GM12878 (cell line): ENCODE data around the gene PCDHB1. TPM values are rescaled to one million over a fixed set of nuclear protein-coding genes. Genes with fewer than 3 reads are reported as not detected.

Experiments
- ATAC-seq: fragments of 200-7000 bp; cut with Tn5 transposase; 3 replicates; pipeline ENCODE4 v1.9.1; 2020; ENCODE audit warnings: mild to moderate bottlenecking, moderate library complexity
- BruUV-seq: library from RNA; stranded (reverse); fragments of 400-500 nt; replicated peaks from 2 replicates; lab custom pipeline; 2021; lab: Mats Ljungman, UMichigan
- CTCF ChIA-PET: fragments of 300-600 bp; sonication (Branson Sonifier 250); formaldehyde crosslinking; extraction: SDS; loops from one replicate; lab custom pipeline; 2021; ENCODE audit warnings: inconsistent platforms; lab: Yijun Ruan, JAX
- POLR2A ChIA-PET: fragments of 350-600 bp; formaldehyde crosslinking; extraction: SDS; loops from one replicate; lab custom pipeline; 2021; ENCODE audit warnings: inconsistent platforms; lab: Charles Lee
- RAD21 ChIA-PET: fragments of 300-600 bp; sonication (Branson Sonifier 250); formaldehyde crosslinking; loops from one replicate; lab custom pipeline; 2023; ENCODE audit warnings: antibody characterized with exemption; ENCODE audit not compliant: unreplicated experiment; lab: Charles Lee
- SMC1A ChIA-PET: fragments of 300-600 bp; sonication (Branson Sonifier 250); formaldehyde crosslinking; loops from one replicate; lab custom pipeline; 2023; ENCODE audit not compliant: unreplicated experiment, uncharacterized antibody; lab: Charles Lee
- DNase-seq: peaks from one replicate; pipeline ENCODE4 v3.0.0-alpha.2; 2011; ENCODE audit warnings: low read depth, low spot score
- FAIRE-seq: peaks from 3 replicates; lab custom pipeline; 2011; peaks lifted over from hg19 to GRCh38; lab: Jason Lieb, UNC
- H2AFZ ChIP-seq: 2 replicates; pipeline ENCODE4 v1.6.0; 2011; ENCODE audit warnings: low read depth, low read length, control low read depth; ENCODE audit not compliant: control insufficient read depth
- H3K27ac ChIP-seq: 2 replicates; pipeline ENCODE4 v1.5.1; 2011; ENCODE audit warnings: control low read depth; ENCODE audit not compliant: control insufficient read depth, insufficient read depth
- H3K27me3 ChIP-seq, 2 experiments: replicated peaks in 1 of 2; 2 replicates each; pipeline versions ENCODE4 v1.6.0 to v1.6.1; 2011; ENCODE audit warnings: low read length in 1 of 2; ENCODE audit not compliant: control insufficient read depth in 2 of 2, insufficient read depth in 2 of 2
- H3K36me3 ChIP-seq, 2 experiments: 2 replicates each; pipeline ENCODE4 v1.5.1; 2011; ENCODE audit warnings: low read length in 1 of 2; ENCODE audit not compliant: control insufficient read depth in 2 of 2, insufficient read depth in 2 of 2
- H3K4me1 ChIP-seq: 2 replicates; pipeline ENCODE4 v1.6.1; 2011; ENCODE audit warnings: mild to moderate bottlenecking, low read length, moderate library complexity, mixed read lengths; ENCODE audit not compliant: control insufficient read depth, insufficient read depth
- H3K4me2 ChIP-seq: 2 replicates; pipeline ENCODE4 v1.6.0; 2011; ENCODE audit warnings: control low read depth; ENCODE audit not compliant: control insufficient read depth, insufficient read depth
- H3K4me3 ChIP-seq: fragments of 200-600 bp; sonication (generic); 2 replicates; pipeline ENCODE4 v1.5.1; 2016
- H3K79me2 ChIP-seq: 2 replicates; pipeline ENCODE4 v1.6.0; 2011; ENCODE audit warnings: low read length; ENCODE audit not compliant: control insufficient read depth, insufficient read depth
- H3K9ac ChIP-seq: 2 replicates; pipeline ENCODE4 v1.8.0; 2011; ENCODE audit warnings: low read length, control low read depth, mixed read lengths; ENCODE audit not compliant: control insufficient read depth, insufficient read depth
- H3K9me3 ChIP-seq: replicated peaks from 3 replicates; pipeline ENCODE4 v1.5.1; 2011; ENCODE audit warnings: mild to moderate bottlenecking, low read length; ENCODE audit not compliant: control insufficient read depth, insufficient read depth
- H4K20me1 ChIP-seq: 2 replicates; pipeline ENCODE4 v1.6.0; 2011; ENCODE audit not compliant: control insufficient read depth, insufficient read depth
- TCF7 ChIP-seq: IDR thresholded peaks from 2 replicates; pipeline ENCODE4 v1.6.1; 2014; ENCODE audit warnings: antibody characterized with exemption, borderline replicate concordance
- WGBS: methylation state at CpG from one replicate; pipeline ENCODE4 v1.1.6; 2016; ENCODE audit warnings: low lambda C conversion rate; ENCODE audit not compliant: insufficient replicate concordance, insufficient coverage; ENCODE audit errors: missing lambda C conversion rate; 5-methylcytosine and 5-hydroxymethylcytosine counted together
- in situ Hi-C: fragments of 300-500 bp; cut with MboI; formaldehyde crosslinking; loops from 9 replicates; pipeline ENCODE4 v1.14.3; 2018; ENCODE audit warnings: mixed read lengths
- intact Hi-C: fragments of 100-400 bp; cut with micrococcal nuclease; formaldehyde crosslinking; loops from one replicate; pipeline ENCODE4 v1.14.2; 2022; ENCODE audit not compliant: unreplicated experiment
- polyA plus RNA-seq, 11 experiments: library from polyadenylated mRNA; depleted of rRNA in 4 of 11; unstranded in 6 of 11; stranded (reverse) in 5 of 11; fragments of >200 nt; fragmentation: Nextera tagmentation in 4 of 11; fragmentation: Illumina TruSeq in 1 of 11; extraction: Ambion mirVana in 4 of 11; extraction: Trizol in 1 of 11; gene quantifications; 1 replicate in 1 of 11; 2 replicates in 10 of 11; pipeline versions ENCODE4 v1.2.1 to v1.2.3, GENCODE V29; 2011 to 2016; ENCODE audit warnings: inconsistent platforms in 2 of 11, missing spikeins in 2 of 11, low read depth in 1 of 11
- total RNA-seq, 4 experiments: library from RNA; depleted of rRNA in 3 of 4; stranded (reverse); fragments of >200 nt in 3 of 4; fragmentation: Illumina TruSeq in 1 of 4; extraction: Trizol in 1 of 4; gene quantifications; 2 replicates each; pipeline versions ENCODE4 v1.2.1 to v1.2.3, GENCODE V29; 2013 to 2021

Gene PCDHB1
- total and polyA plus RNA-seq, 10 of the 15 experiments (the other 5 are each of a cell fraction or from before 2014, with no cell fraction given), result not detected

DNA sequence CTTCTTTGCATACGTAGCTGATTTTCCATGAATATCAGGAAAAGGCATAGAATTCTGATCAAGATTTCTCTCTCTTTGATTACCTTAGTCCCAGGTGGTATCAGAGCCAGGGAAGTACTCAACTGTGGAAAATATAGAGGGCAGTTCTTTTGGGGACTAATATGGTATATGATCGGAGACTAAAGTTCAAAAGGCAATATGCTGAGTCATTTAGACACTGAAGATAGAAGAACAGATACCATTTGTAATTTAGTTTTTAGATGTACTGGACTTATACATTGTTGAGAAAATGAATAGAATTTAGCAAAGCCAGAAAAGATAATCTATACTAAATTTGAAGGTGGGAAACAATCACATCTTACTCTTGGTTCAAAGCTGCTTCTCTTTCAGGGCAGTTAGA, 54.2 kb downstream of the PCDHB1 start:
- RAD21 ChIA-PET, result no interaction called here
- FAIRE-seq, result no peak
- no peak for TF ChIP-seq TCF7
- TF ChIP-seq, all 136 proteins: peak for 0
- 41% methylated on average over 2 of the region's 2 CpGs for WGBS
- DNase-seq (no peak), ATAC-seq (no peak)
- intact Hi-C loops, result no loop called here
- in situ Hi-C loops, result no loop called here
- ChIA-PET POLR2A (no interaction called here), CTCF (interaction anchor here (1.3 kb wide), 1 partner anchor 17 kb away, joined by 5 read pairs; the partner anchor contains the start of gene PCDHB4), SMC1A (no interaction called here)
- H3K27me3 ChIP-seq, result no peaks in the 10 kb centered on the region
- no peaks in the 10 kb centered on the region for H3K36me3 ChIP-seq
- no peaks in the 10 kb centered on the region for H4K20me1 ChIP-seq
- no peak overlapping the region for H3K9ac ChIP-seq
- H3K4me1 ChIP-seq, result no peaks in the 10 kb centered on the region
- H3K4me3 ChIP-seq, result no peak overlapping the region
- no peaks in the 10 kb centered on the region for H3K79me2 ChIP-seq
- no TSS peak for BruUV-seq
- no peaks in the 10 kb centered on the region; the same call in 2 of the 3 replicates for H3K9me3 ChIP-seq
- no peak overlapping the region for H3K4me2 ChIP-seq
- H3K27ac ChIP-seq, result no peak overlapping the region
- H2AFZ ChIP-seq, result no peak overlapping the region

Other genes with a start within 250 kb of the PCDHB1 start
Only the 7 nearest of the 27 such genes appear.
- 0.06 TPM in 1 of 2 replicates, not detected in the other for gene PCDHAC2, start 84.9 kb upstream of the PCDHB1 start, total RNA-seq (2014; rRNA removed)
- not detected in 2 replicates for gene PCDHAC2, start 84.9 kb upstream of the PCDHB1 start, total RNA-seq (2014; rRNA removed; fragmentation: Illumina TruSeq; extraction: Trizol)
- gene PCDHAC2, start 84.9 kb upstream of the PCDHB1 start, total RNA-seq (2021), result not detected in 2 replicates
- not detected in 2 replicates for gene PCDHAC2, start 84.9 kb upstream of the PCDHB1 start, polyA plus RNA-seq (2011; rRNA removed)
- gene PCDHAC2, start 84.9 kb upstream of the PCDHB1 start, polyA plus RNA-seq (2014; fragmentation: Illumina TruSeq; extraction: Trizol), result not detected in 2 replicates
- not detected for gene PCDHAC2, start 84.9 kb upstream of the PCDHB1 start, polyA plus RNA-seq (2014; fragmentation: Nextera tagmentation; extraction: Ambion mirVana)
- not detected in 2 replicates for gene PCDHAC2, start 84.9 kb upstream of the PCDHB1 start, polyA plus RNA-seq (2014; rRNA removed)
- not detected for gene PCDHAC2, start 84.9 kb upstream of the PCDHB1 start, polyA plus RNA-seq (2016; fragmentation: Nextera tagmentation; extraction: Ambion mirVana)
- gene PCDHB2, start 43.2 kb downstream of the PCDHB1 start, total RNA-seq (2014; rRNA removed), result 0.17 TPM in 1 of 2 replicates, not detected in the other
- gene PCDHB2, start 43.2 kb downstream of the PCDHB1 start, total RNA-seq (2014; rRNA removed; fragmentation: Illumina TruSeq; extraction: Trizol), result not detected in 2 replicates
- gene PCDHB2, start 43.2 kb downstream of the PCDHB1 start, total RNA-seq (2021), result 0.13 TPM in 1 of 2 replicates, not detected in the other
- 0.11 TPM in 1 of 2 replicates, not detected in the other for gene PCDHB2, start 43.2 kb downstream of the PCDHB1 start, polyA plus RNA-seq (2011; rRNA removed)
- gene PCDHB2, start 43.2 kb downstream of the PCDHB1 start, polyA plus RNA-seq (2014; fragmentation: Illumina TruSeq; extraction: Trizol), result not detected in 2 replicates
- not detected for gene PCDHB2, start 43.2 kb downstream of the PCDHB1 start, polyA plus RNA-seq (2014; fragmentation: Nextera tagmentation; extraction: Ambion mirVana)
- 0.04 TPM in 1 of 2 replicates, not detected in the other for gene PCDHB2, start 43.2 kb downstream of the PCDHB1 start, polyA plus RNA-seq (2014; rRNA removed)
- gene PCDHB2, start 43.2 kb downstream of the PCDHB1 start, polyA plus RNA-seq (2016; fragmentation: Nextera tagmentation; extraction: Ambion mirVana), result under 1 TPM in 1 of 2 experiments, not detected in 1; 0.08 TPM
- gene PCDHB3, start 49.1 kb downstream of the PCDHB1 start, total RNA-seq (2014; rRNA removed), result not detected in 2 replicates
- gene PCDHB3, start 49.1 kb downstream of the PCDHB1 start, total RNA-seq (2014; rRNA removed; fragmentation: Illumina TruSeq; extraction: Trizol), result not detected in 2 replicates
- gene PCDHB3, start 49.1 kb downstream of the PCDHB1 start, total RNA-seq (2021), result not detected in 2 replicates
- not detected in 2 replicates for gene PCDHB3, start 49.1 kb downstream of the PCDHB1 start, polyA plus RNA-seq (2011; rRNA removed)
- 0.05 TPM in 1 of 2 replicates, not detected in the other for gene PCDHB3, start 49.1 kb downstream of the PCDHB1 start, polyA plus RNA-seq (2014; fragmentation: Illumina TruSeq; extraction: Trizol)
- gene PCDHB3, start 49.1 kb downstream of the PCDHB1 start, polyA plus RNA-seq (2014; fragmentation: Nextera tagmentation; extraction: Ambion mirVana), result not detected
- gene PCDHB3, start 49.1 kb downstream of the PCDHB1 start, polyA plus RNA-seq (2014; rRNA removed), result not detected in 2 replicates
- not detected for gene PCDHB3, start 49.1 kb downstream of the PCDHB1 start, polyA plus RNA-seq (2016; fragmentation: Nextera tagmentation; extraction: Ambion mirVana)
- gene PCDHB4, start 70.4 kb downstream of the PCDHB1 start, total RNA-seq (2014; rRNA removed), result not detected in 2 replicates
- gene PCDHB4, start 70.4 kb downstream of the PCDHB1 start, total RNA-seq (2014; rRNA removed; fragmentation: Illumina TruSeq; extraction: Trizol), result not detected in 2 replicates
- not detected in 2 replicates for gene PCDHB4, start 70.4 kb downstream of the PCDHB1 start, total RNA-seq (2021)
- gene PCDHB4, start 70.4 kb downstream of the PCDHB1 start, polyA plus RNA-seq (2011; rRNA removed), result not detected in 2 replicates
- not detected in 2 replicates for gene PCDHB4, start 70.4 kb downstream of the PCDHB1 start, polyA plus RNA-seq (2014; fragmentation: Illumina TruSeq; extraction: Trizol)
- not detected for gene PCDHB4, start 70.4 kb downstream of the PCDHB1 start, polyA plus RNA-seq (2014; fragmentation: Nextera tagmentation; extraction: Ambion mirVana)
- gene PCDHB4, start 70.4 kb downstream of the PCDHB1 start, polyA plus RNA-seq (2014; rRNA removed), result not detected in 2 replicates
- not detected for gene PCDHB4, start 70.4 kb downstream of the PCDHB1 start, polyA plus RNA-seq (2016; fragmentation: Nextera tagmentation; extraction: Ambion mirVana)
- not detected in 2 replicates for gene PCDHB5, start 83.8 kb downstream of the PCDHB1 start, total RNA-seq (2014; rRNA removed)
- gene PCDHB5, start 83.8 kb downstream of the PCDHB1 start, total RNA-seq (2014; rRNA removed; fragmentation: Illumina TruSeq; extraction: Trizol), result not detected in 2 replicates
- not detected in 2 replicates for gene PCDHB5, start 83.8 kb downstream of the PCDHB1 start, total RNA-seq (2021)
- gene PCDHB5, start 83.8 kb downstream of the PCDHB1 start, polyA plus RNA-seq (2011; rRNA removed), result 0.03 TPM in 1 of 2 replicates, not detected in the other
- gene PCDHB5, start 83.8 kb downstream of the PCDHB1 start, polyA plus RNA-seq (2014; fragmentation: Illumina TruSeq; extraction: Trizol), result not detected in 2 replicates
- not detected for gene PCDHB5, start 83.8 kb downstream of the PCDHB1 start, polyA plus RNA-seq (2014; fragmentation: Nextera tagmentation; extraction: Ambion mirVana)
- not detected in 2 replicates for gene PCDHB5, start 83.8 kb downstream of the PCDHB1 start, polyA plus RNA-seq (2014; rRNA removed)
- under 1 TPM in 1 of 2 experiments, not detected in 1; 0.09 TPM for gene PCDHB5, start 83.8 kb downstream of the PCDHB1 start, polyA plus RNA-seq (2016; fragmentation: Nextera tagmentation; extraction: Ambion mirVana)
- gene PCDHB6, start 98.7 kb downstream of the PCDHB1 start, total RNA-seq (2014; rRNA removed), result not detected in 2 replicates
- gene PCDHB6, start 98.7 kb downstream of the PCDHB1 start, total RNA-seq (2014; rRNA removed; fragmentation: Illumina TruSeq; extraction: Trizol), result not detected in 2 replicates
- not detected in 2 replicates for gene PCDHB6, start 98.7 kb downstream of the PCDHB1 start, total RNA-seq (2021)
- gene PCDHB6, start 98.7 kb downstream of the PCDHB1 start, polyA plus RNA-seq (2011; rRNA removed), result 0.03 TPM in 1 of 2 replicates, not detected in the other
- gene PCDHB6, start 98.7 kb downstream of the PCDHB1 start, polyA plus RNA-seq (2014; fragmentation: Illumina TruSeq; extraction: Trizol), result not detected in 2 replicates
- gene PCDHB6, start 98.7 kb downstream of the PCDHB1 start, polyA plus RNA-seq (2014; fragmentation: Nextera tagmentation; extraction: Ambion mirVana), result not detected
- gene PCDHB6, start 98.7 kb downstream of the PCDHB1 start, polyA plus RNA-seq (2014; rRNA removed), result not detected in 2 replicates
- not detected for gene PCDHB6, start 98.7 kb downstream of the PCDHB1 start, polyA plus RNA-seq (2016; fragmentation: Nextera tagmentation; extraction: Ambion mirVana)
- gene PCDHB7, start 121.3 kb downstream of the PCDHB1 start, total RNA-seq (2014; rRNA removed), result not detected in 2 replicates
- gene PCDHB7, start 121.3 kb downstream of the PCDHB1 start, total RNA-seq (2014; rRNA removed; fragmentation: Illumina TruSeq; extraction: Trizol), result not detected in 2 replicates
- not detected in 2 replicates for gene PCDHB7, start 121.3 kb downstream of the PCDHB1 start, total RNA-seq (2021)
- gene PCDHB7, start 121.3 kb downstream of the PCDHB1 start, polyA plus RNA-seq (2011; rRNA removed), result not detected in 2 replicates
- not detected in 2 replicates for gene PCDHB7, start 121.3 kb downstream of the PCDHB1 start, polyA plus RNA-seq (2014; fragmentation: Illumina TruSeq; extraction: Trizol)
- not detected for gene PCDHB7, start 121.3 kb downstream of the PCDHB1 start, polyA plus RNA-seq (2014; fragmentation: Nextera tagmentation; extraction: Ambion mirVana)
- not detected in 2 replicates for gene PCDHB7, start 121.3 kb downstream of the PCDHB1 start, polyA plus RNA-seq (2014; rRNA removed)
- gene PCDHB7, start 121.3 kb downstream of the PCDHB1 start, polyA plus RNA-seq (2016; fragmentation: Nextera tagmentation; extraction: Ambion mirVana), result not detected